CD4-positive, alpha-beta T cell treated with Interleukin-6 at 100 ng/mL for 8 hours (primary cell): ENCODE measurements around the gene SETX.
A peak's percentile ranks its signal among the peaks of the same experiment; 100 is the strongest.

ENCODE experiments used
- DNase-seq: peaks from one replicate; pipeline ENCODE4 v3.0.0-alpha.2; 2020; ENCODE audit warnings: mixed read lengths, low spot score

The SETX gene

DNA sequence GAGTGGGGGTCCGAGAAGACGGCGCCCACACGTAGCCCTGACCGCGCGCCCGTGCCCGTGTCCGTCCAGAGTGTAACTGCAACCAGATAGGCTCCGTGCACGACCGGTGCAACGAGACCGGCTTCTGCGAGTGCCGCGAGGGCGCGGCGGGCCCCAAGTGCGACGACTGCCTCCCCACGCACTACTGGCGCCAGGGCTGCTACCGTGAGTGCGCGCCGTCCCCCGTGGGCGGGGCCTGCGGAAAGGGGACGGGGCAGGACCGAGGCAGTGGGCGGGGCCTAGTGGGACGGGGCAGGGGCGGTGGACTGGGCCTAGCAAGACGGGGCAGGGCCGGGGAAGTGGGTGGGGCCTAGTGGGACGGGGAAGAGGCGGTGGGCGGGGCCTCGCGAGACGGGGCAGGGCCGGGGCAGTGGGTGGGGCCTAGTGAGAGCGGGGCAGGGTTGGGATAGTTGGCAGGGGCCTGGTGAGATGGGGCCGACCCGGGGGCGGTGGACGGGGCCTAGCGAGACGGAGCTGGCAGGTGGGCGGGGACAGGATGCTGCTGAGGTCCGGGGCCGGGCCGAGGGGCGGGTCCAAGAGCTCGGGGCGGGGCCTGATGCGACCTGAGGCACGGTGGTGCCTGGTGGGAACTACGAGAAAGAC is 113.8 kb downstream of the SETX start:
- peak; percentile 100 for DNase-seq

DNA sequence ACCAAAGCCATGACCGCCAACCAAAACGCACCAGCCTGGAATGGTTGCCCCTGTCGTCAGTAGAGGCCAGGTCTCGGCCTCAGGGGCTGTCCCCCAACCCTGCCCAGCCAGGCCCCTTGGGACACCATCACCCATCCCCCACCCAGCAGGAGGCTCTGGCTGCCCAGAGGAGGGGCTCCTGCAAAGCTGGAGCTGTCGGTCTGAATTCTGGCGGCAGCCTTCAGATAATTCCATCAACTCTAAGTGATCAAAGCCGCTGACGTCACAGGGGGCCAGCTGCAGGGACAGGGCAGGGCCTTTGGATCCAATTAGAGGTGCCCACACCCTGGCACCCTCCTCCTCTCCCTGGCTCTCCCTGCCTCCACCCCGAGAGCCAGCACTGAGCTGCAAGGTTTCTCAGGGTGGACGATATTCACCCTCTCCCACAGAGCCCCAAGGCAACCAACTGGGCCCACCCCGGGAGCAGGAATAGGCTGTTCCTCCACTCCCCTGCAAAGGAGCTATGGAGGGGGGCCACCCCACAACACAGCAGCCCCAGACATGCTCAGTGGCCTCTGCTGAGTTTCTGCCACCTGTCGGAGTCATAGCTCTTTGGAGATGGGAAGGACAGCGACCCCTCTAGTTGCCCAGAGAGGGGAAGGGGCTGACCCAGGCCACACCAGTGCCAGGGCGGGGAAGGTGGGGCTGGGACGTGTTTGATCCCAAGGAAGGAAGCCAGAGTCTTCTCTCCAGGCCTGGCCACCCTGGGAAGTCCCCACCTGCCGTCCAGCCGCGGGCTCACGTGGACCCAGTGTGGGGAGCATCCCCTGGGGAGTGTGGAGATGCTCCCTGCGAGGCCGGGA is 114.6 kb downstream of the SETX start:
- no peak for DNase-seq

DNA sequence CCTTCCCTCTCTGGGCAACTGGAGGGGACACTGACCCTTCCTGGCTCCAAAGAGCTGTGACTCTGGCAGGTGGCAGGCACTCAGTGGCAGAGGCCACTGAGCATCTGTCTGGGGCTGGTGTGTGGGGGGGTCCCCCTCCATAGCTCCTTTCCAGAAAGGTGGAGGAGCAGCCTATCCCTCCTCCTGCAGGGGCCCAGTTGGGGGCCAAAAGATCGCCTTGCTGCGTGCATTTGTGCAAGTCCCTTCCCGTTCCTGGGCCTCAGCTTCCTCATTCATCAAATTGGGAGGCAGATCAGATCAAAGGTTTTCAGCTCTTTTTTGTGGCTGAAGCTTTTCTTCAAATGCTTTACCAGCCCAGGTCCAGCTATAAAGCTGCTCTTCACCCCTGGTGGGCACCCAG is 115.3 kb downstream of the SETX start:
- DNase-seq: no peak

DNA sequence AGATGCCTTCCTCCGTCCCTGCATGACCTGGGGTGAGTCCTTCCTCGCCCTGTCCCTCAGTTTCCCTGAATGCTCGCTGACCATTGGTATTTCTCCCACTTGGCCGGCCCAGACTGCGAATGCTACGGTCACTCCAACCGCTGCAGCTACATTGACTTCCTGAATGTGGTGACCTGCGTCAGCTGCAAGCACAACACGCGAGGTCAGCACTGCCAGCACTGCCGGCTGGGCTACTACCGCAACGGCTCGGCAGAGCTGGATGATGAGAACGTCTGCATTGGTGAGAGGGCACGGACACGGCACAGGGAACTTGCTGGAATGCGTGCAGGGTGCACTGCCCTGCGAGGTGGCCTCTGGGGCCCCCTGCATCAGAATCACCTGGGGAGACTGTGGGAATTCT is 115.8 kb downstream of the SETX start:
- DNase-seq: no peak

DNA sequence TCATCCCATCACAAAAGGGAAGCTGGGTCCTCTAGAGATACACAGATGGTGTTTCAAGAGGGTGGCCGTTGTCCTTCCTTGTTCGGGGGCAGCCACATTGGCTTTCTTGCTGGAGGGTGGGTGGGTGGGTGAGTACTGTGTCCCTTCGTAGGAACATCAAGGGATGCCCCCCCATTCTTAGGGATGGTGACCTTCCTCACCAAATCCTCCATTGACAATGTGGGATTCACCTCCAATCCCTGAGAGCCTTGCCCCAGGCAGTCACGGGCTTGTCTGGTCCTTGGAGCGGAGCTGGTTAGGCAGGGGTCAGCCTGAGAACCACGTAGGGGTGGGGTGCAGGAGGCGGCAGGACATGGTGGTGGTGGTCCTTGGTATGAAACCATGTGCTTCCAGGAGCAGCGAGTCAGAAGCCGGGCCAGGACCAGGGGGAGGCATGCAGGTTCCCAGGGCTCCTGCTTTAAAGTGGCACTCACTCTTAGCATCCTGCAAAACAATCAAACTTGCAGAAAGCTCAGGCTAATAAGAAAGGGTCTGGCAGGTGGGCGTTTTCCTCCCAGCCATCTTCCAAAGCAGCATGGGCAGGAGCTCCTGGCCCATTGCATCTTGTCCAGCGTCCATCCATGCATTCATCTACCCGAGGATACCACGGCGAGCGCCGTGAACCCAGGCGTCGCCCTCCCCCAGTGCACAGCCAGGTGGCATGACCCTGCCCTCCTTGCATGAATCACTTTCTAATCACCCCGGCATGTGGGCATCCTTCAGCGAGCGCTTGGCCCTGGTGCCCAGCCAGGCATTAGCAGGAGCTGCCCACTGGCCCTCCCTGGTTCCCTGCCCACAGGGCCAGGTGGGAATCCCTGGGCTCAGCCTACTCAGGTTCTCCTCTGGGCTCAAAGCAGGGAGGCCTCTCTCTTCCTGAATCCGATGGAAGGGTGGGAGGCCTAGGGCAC is 116.5 kb downstream of the SETX start:
- DNase-seq: no peak

DNA sequence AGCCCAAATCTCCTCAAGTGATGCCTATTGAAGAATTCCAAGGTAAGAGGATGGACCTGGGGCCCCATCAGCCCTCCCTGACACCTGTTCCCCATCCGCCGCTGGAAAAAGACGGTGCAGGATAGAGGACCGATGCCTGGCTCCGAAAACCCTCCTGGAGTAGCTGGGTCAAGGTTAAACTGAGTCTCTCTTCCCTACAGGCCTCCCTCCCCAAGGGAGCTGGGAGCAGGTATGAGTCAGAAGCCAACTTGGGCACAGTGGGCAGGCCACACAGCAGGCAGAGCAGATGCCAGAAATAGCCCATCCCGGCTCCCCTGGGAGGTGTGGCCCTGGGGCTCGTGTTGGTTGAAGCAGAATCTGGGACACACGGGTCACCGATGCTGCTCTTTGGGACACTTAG is 117.3 kb downstream of the SETX start:
- DNase-seq: no peak

DNA sequence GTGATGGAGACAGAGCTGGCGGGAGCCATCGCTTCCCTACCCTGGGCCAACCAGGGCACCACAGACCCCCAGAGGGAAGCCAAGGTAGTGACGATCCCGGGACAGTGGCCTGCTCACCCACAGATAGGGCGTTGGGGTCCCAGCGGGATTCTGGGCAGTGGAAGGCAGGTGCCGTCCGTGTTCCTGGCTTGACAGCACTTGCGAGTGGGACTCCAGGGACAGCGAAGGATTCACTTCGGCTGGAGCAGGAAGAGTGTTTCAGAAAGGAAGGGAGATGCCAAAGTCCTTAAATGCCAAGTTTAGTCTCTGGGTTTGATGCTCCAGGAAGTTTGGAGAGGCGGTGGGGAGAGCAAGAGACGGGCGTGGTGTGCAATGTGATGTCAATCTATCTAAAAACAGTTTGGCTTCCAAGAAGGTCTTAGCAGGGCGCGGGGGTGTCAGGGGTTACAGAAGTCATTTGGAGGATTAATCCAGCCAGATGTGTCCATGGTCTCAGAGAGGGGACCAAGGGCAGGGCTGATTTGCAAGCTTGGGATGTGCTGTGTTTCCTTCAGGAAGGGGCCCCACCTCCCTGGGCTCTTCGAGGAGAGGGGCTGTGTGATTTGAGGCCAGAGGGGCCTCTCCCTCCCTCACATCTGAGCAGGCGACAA is 118.0 kb downstream of the SETX start:
- no peak for DNase-seq

DNA sequence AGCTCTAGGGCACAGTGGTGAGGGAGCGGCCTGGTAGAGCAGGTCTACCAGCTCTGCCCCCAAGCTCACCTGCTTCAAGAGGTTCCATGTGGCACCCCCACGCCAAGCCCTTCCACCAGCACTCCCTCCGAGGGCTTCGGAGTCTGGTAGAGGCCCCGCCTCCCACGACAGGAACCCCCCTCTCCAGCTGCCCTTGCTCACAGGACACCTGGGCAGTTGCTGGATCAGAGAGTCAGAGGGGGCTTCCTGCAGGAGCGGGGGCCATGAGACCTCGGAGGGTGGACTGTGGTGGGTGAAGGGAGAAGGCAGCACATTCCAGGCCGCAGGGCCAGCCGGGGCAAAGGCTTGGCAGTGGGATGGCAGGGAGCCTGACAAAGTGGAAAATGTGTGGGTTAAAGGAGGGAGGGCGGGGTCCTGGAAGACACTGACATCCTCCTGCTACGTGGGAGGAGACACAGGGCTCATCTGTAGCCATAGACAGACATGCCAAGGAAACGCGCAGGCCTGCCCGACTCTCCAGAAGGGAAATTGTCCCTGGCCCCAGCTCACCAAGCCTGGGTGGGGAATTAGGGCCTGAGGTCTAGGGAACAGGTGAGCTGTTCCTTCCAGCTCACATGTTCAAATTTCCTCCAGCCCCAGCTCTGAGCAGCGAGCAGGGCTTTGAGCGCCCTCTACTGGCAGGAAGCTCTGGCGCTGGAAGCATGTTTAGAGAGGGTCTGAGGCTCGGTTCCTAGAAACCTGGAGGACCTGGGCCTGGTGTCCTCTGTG is 118.7 kb downstream of the SETX start:
- DNase-seq: peak; percentile 72

DNA sequence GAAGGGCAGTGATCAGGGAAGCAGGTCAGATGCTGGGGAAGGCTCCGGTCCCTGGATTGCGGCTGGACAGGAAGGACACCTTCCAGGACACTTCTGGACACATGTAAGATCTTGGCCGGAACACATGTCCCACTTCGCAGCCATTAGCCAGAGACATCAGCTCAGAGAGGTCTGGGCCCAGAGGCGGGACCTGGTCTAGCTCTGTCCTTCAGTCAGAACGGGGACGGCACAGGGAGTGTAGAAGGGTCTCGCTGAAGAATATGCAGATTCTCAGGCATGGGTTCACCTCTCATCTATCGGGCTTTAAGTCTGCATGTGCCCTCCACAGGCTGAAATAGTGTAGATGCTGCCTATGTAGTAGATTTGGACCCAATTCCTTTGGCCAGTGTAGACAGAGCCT is 119.7 kb downstream of the SETX start:
- no peak for DNase-seq

DNA sequence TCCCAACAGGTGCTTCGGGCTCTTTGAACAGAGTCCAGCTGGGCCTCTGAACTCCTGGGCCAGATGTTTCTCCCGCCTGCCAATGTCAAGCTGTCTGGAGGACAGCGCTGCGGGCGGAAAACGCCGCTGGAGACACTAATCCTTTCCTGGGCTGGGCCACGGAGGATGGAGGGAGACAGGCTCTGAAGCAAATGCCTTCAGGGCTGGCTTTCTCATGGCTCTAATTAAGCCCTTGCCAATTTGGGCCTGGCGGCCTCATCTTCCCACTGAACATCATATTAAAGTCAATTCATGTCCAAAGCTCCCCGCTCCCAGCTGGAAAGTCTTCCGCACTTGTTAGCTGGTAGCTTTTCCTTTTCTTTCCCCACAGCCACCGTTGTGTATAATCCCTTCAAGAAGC is 120.3 kb downstream of the SETX start:
- no peak for DNase-seq

DNA sequence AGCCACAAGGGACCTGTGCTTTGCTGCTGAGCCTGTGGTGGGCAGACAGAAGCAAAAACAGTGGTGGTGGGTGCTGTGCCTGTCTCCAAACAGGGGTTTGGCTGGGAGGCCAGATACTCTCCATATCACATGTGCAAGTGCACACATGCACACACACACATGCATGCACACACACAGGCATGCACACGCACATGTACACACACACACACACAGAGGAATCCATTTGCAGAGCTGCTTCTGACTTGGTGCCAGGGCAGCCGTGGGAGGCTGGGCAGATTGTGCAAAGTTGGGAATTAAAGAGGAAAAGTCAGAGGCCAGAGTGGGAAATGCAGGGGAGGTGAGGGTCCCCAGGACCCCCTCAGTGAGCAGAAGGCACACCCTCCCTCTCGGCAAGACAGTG is 121.6 kb downstream of the SETX start:
- DNase-seq: no peak

DNA sequence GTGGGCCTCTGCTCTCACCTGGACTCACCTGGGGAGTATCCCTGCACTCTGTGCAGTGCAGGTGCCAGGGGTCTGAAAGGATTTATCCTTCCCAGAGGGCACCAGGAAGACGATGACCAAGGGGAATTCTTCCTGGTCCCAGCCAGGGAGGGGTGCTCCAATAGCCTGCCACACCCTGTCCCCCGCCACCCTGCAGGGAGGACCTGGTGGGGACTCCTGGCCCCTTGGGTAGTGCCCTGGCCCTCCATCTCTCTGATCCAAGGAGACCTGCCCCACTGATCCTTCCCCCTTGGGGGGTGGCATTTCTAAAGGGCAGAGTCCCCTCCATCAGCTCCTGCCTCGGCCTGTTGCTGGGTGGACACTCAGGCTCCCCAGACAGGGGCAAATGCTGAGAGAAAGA is 122.3 kb downstream of the SETX start:
- no peak for DNase-seq

DNA sequence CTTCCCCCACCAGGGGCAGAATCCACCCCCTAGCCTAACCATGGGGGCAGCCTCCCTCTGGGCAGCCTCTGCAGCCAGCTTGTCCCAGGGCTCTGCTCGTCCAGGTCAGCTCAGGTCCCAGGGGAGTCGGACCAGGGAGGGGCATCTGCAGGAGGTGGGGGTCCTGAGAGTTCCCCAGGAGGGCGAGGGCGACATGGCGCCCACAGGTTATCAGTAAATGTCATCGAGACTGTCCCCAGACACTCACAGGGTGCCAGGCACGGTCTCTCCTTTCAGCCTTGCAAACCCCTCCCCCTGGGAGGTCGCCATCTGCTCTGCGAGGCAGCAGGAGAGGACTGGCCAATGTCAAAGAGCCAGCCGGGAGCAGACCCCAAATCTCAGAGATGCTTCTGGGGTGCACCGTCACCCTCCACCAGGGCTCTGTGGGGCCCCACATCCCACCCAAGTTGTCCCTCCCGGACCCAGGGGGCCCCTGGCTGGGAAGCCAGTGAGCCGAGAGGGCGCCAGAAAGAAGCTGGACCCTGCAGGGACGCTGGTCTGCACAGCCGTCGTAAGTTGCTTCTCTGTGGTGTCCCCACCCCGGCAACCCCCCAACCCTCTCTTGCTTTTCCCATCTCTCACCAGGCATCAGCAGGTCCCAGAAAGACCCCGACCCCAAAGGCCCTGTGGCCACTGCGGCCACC is 123.6 kb downstream of the SETX start:
- no peak for DNase-seq

DNA sequence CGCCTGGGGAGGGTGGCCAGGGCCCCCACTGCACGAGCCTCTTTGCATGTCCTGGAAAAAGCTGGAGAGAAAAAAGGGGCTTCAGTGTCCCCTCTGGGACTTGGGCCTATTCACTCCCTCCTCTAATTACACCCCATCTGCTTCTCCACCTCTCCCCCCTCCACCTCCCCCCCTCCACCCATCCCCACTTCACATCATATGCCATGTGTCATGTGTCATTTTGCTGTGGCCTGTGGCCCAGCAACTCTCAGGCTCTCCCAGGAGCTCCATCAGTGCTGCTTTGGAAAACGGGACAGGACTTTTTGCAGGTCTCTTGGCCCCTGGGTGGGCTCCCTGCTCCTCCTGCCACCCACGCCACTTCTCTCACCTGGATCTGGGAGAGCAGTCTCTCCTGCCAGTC is 124.2 kb downstream of the SETX start:
- no peak for DNase-seq

DNA sequence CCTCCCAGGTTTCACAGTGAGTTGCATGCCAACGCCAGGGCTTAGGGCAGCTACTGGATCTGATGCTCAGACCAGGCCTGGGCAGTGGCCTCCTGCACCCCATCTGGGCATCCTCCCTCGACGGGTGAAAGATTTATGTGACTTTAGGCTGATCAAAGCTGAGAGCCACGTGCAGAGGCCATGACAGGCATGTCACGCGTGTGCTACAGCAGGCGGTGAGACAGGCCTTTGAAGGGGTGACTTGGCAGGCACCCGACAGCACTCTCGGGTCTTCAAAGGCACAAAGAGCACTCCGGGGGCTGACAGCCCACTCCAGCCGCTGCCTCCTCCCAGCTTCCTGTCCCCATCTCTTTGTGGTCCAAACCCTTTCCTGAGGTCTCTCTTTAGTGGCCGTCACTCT is 126.7 kb downstream of the SETX start:
- no peak for DNase-seq

DNA sequence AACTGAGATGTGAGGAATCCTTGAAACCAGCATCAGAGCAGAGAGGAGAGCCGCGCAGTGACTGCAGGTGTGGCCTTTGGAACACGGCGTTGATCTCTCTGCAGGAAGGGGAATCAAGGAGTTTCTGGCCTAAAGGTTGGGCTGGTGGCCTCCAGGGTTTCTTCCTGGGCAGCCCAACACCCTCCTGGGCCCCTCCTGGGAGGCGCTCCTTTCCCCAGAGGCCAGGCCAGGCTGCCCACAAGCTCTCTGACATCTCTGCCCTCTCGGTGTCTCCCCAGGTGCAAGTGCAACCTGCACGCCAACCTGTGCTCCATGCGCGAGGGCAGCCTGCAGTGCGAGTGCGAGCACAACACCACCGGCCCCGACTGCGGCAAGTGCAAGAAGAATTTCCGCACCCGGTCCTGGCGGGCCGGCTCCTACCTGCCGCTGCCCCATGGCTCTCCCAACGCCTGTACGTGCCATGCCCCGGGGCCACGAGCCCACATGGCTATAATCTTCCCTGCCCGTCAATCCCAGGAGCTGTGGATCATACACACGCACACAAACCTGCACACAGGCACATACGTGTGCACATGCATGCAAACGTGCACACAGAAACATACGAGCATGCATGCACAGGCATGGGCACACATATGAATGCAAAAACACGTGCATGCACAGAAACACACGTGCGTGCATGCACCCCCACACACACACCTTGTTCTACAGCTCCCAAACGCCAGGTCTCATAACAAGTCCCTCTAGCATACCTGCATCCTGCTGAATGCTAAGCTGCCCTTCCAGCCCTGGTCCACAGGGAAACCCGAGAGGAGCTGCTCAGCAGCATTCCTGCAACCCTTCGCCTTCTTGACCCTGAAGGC is 128.0 kb downstream of the SETX start:
- DNase-seq: no peak

DNA sequence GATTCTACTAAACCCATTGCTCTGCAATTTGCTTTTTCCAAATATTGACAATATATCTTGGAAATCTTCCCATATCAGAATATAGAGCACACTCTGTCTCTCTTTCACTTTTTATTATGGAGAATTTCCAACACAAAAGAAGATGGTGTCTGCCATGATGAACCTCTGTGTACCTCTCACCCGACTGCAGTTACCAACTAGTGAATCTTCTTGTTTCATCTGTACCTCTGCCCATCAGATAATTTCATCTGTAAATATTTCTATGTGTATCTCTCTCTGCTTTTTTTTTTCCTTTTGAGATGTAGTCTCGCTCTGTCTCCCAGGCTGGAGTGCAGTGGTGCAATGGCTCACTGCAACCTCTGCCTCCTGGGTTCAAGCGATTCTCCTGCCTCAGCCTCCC is 130.1 kb downstream of the SETX start:
- no peak for DNase-seq

DNA sequence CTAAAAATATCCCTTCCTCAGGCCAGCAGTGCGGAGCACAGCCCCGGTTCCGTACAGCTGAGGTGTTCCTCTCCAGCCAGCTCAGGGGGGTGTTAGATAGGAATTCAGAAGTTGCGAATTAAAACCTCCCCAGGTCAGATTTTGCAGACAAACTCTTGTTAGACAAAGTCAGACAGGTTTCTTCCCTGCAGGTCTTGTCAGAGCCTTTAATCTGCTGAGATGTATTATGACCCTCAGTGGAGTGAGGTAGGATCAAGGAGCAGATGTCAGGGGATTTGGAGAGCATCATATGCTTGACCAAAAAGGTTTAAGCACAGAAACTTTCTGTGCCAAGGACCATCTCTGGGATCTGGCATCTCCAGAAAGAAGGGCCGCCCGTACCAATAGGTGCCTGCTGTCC is 132.8 kb downstream of the SETX start:
- DNase-seq: no peak

DNA sequence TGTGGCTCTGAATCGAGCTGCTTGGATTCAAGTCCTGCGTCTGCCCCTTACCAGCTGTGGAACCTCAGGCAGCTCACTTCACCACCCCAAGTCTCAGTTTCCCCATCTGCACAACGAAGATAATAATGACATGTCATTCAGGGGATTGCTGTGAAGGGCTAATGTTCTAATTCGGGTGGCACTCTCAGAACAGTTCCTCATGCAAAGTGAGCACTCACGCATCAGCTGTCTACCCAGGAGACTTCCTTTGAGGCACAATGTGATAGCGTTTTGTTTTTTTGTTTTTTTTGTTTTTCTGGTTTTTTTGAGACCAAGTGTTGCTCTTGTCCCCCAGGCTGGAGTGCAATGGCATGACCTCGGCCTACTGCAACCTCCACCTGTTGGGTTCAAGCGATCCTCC is 136.6 kb downstream of the SETX start:
- DNase-seq: no peak
